ENCODE measurements around the gene APOBEC3G. TPM values are rescaled to one million over a fixed set of nuclear protein-coding genes. Genes with fewer than 3 reads are reported as not detected.
A peak's percentile ranks its signal among the peaks of the same experiment; 100 is the strongest.
"Not testable (repeated sequence)": the region's sequence is repeated elsewhere in the genome, so short reads cannot be mapped to it uniquely, and the experiment has no call there.

Gene APOBEC3G
- total RNA-seq = 8.1 and 9.7 TPM in 2 replicates

GRCh38 chr22:39077026-39077840 is at the start of gene APOBEC3G:
Gene APOBEC3G (plus strand): TSS chr22:39077275. CDS start chr22:39077362, 87 bp downstream.
- not testable (repeated sequence) for H3K36me3 ChIP-seq (ENCODE audit: control insufficient read depth, insufficient read depth, low read length); H3K27me3 ChIP-seq (ENCODE audit: control insufficient read depth, insufficient read depth, low read length); DNase-seq (ENCODE audit: low read depth)
- H3K4me3 ChIP-seq (ENCODE audit: low read depth, low read length) = peak within 1 kb of the TSS; percentile 22

- TF ChIP-seq CTCF (IDR thresholded peaks at IDR 0.05; ENCODE audit: insufficient read depth, low read length, poor library complexity, severe bottlenecking) = no peak
- no peak for DNase-seq (ENCODE audit: low read depth)
- Histone ChIP-seq H3K4me3 (ENCODE audit: low read depth, low read length) (no peak overlapping the region), H3K36me3 (ENCODE audit: control insufficient read depth, insufficient read depth, low read length) (no peaks in the 10 kb centered on the region), H3K27me3 (ENCODE audit: control insufficient read depth, insufficient read depth, low read length) (no peaks in the 10 kb centered on the region)
Measured at GRCh38 chr22:39027717-39028116, 49.4 kb upstream of the APOBEC3G start.

- Histone ChIP-seq H3K4me3 (ENCODE audit: low read depth, low read length) (no peak overlapping the region), H3K27me3 (ENCODE audit: control insufficient read depth, insufficient read depth, low read length) (no peaks in the 10 kb centered on the region), H3K36me3 (ENCODE audit: control insufficient read depth, insufficient read depth, low read length) (no peaks in the 10 kb centered on the region)
- no peak for TF ChIP-seq CTCF (IDR thresholded peaks at IDR 0.05; ENCODE audit: insufficient read depth, low read length, poor library complexity, severe bottlenecking)
- no peak for DNase-seq (ENCODE audit: low read depth)
Measured at GRCh38 chr22:39028281-39028680, 48.8 kb upstream of the APOBEC3G start.

- Histone ChIP-seq H3K4me3 (ENCODE audit: low read depth, low read length) (no peak overlapping the region), H3K27me3 (ENCODE audit: control insufficient read depth, insufficient read depth, low read length) (no peaks in the 10 kb centered on the region), H3K36me3 (ENCODE audit: control insufficient read depth, insufficient read depth, low read length) (no peaks in the 10 kb centered on the region)
- TF ChIP-seq CTCF (IDR thresholded peaks at IDR 0.05; ENCODE audit: insufficient read depth, low read length, poor library complexity, severe bottlenecking) = no peak
- DNase-seq (ENCODE audit: low read depth) = no peak
Measured at GRCh38 chr22:39029227-39029626, 47.8 kb upstream of the APOBEC3G start.

GRCh38 chr22:39030705-39031104 is 46.4 kb upstream of the APOBEC3G start:
- no peak for TF ChIP-seq CTCF (IDR thresholded peaks at IDR 0.05; ENCODE audit: insufficient read depth, low read length, poor library complexity, severe bottlenecking)
- DNase-seq (ENCODE audit: low read depth) = no peak
- Histone ChIP-seq H3K36me3 (ENCODE audit: control insufficient read depth, insufficient read depth, low read length) (no peaks in the 10 kb centered on the region), H3K4me3 (ENCODE audit: low read depth, low read length) (no peak overlapping the region), H3K27me3 (ENCODE audit: control insufficient read depth, insufficient read depth, low read length) (no peaks in the 10 kb centered on the region)

GRCh38 chr22:39031434-39032295 is 45.4 kb upstream of the APOBEC3G start:
- not testable (repeated sequence) for H3K36me3 ChIP-seq (ENCODE audit: control insufficient read depth, insufficient read depth, low read length); H3K27me3 ChIP-seq (ENCODE audit: control insufficient read depth, insufficient read depth, low read length); H3K4me3 ChIP-seq (ENCODE audit: low read depth, low read length); DNase-seq (ENCODE audit: low read depth)

- not testable (repeated sequence) for H3K4me3 ChIP-seq (ENCODE audit: low read depth, low read length); H3K36me3 ChIP-seq (ENCODE audit: control insufficient read depth, insufficient read depth, low read length); DNase-seq (ENCODE audit: low read depth)
Measured at GRCh38 chr22:39037071-39037470, 40.0 kb upstream of the APOBEC3G start.

More at GRCh38 chr22:39037071-39037470, 40.0 kb upstream of the APOBEC3G start:
- not testable (repeated sequence) for H3K27me3 ChIP-seq (ENCODE audit: control insufficient read depth, insufficient read depth, low read length)
